GM12878 (cell line): Measurements from ENCODE around the gene WWTR1. TPM values are rescaled to one million over a fixed set of nuclear protein-coding genes. Genes with fewer than 3 reads are reported as not detected.

Experiments
- ATAC-seq: fragments of 200-7000 bp; cut with Tn5 transposase; 3 replicates; pipeline ENCODE4 v1.9.1; 2020; ENCODE audit warnings: mild to moderate bottlenecking, moderate library complexity
- BruUV-seq: library from RNA; stranded (reverse); fragments of 400-500 nt; replicated peaks from 2 replicates; lab custom pipeline; 2021; lab: Mats Ljungman, UMichigan
- CTCF ChIA-PET: fragments of 300-600 bp; sonication (Branson Sonifier 250); formaldehyde crosslinking; extraction: SDS; loops from one replicate; lab custom pipeline; 2021; ENCODE audit warnings: inconsistent platforms; lab: Yijun Ruan, JAX
- POLR2A ChIA-PET: fragments of 350-600 bp; formaldehyde crosslinking; extraction: SDS; loops from one replicate; lab custom pipeline; 2021; ENCODE audit warnings: inconsistent platforms; lab: Charles Lee
- RAD21 ChIA-PET: fragments of 300-600 bp; sonication (Branson Sonifier 250); formaldehyde crosslinking; loops from one replicate; lab custom pipeline; 2023; ENCODE audit warnings: antibody characterized with exemption; ENCODE audit not compliant: unreplicated experiment; lab: Charles Lee
- SMC1A ChIA-PET: fragments of 300-600 bp; sonication (Branson Sonifier 250); formaldehyde crosslinking; loops from one replicate; lab custom pipeline; 2023; ENCODE audit not compliant: unreplicated experiment, uncharacterized antibody; lab: Charles Lee
- DNase-seq: peaks from one replicate; pipeline ENCODE4 v3.0.0-alpha.2; 2011; ENCODE audit warnings: low read depth, low spot score
- FAIRE-seq: peaks from 3 replicates; lab custom pipeline; 2011; peaks lifted over from hg19 to GRCh38; lab: Jason Lieb, UNC
- H2AFZ ChIP-seq: 2 replicates; pipeline ENCODE4 v1.6.0; 2011; ENCODE audit warnings: low read depth, low read length, control low read depth; ENCODE audit not compliant: control insufficient read depth
- H3K27ac ChIP-seq: 2 replicates; pipeline ENCODE4 v1.5.1; 2011; ENCODE audit warnings: control low read depth; ENCODE audit not compliant: control insufficient read depth, insufficient read depth
- H3K27me3 ChIP-seq, 2 experiments: replicated peaks in 1 of 2; 2 replicates each; pipeline versions ENCODE4 v1.6.0 to v1.6.1; 2011; ENCODE audit warnings: low read length in 1 of 2; ENCODE audit not compliant: control insufficient read depth in 2 of 2, insufficient read depth in 2 of 2
- H3K36me3 ChIP-seq, 2 experiments: 2 replicates each; pipeline ENCODE4 v1.5.1; 2011; ENCODE audit warnings: low read length in 1 of 2; ENCODE audit not compliant: control insufficient read depth in 2 of 2, insufficient read depth in 2 of 2
- H3K4me1 ChIP-seq: 2 replicates; pipeline ENCODE4 v1.6.1; 2011; ENCODE audit warnings: mild to moderate bottlenecking, low read length, moderate library complexity, mixed read lengths; ENCODE audit not compliant: control insufficient read depth, insufficient read depth
- H3K4me2 ChIP-seq: 2 replicates; pipeline ENCODE4 v1.6.0; 2011; ENCODE audit warnings: control low read depth; ENCODE audit not compliant: control insufficient read depth, insufficient read depth
- H3K4me3 ChIP-seq: fragments of 200-600 bp; sonication (generic); 2 replicates; pipeline ENCODE4 v1.5.1; 2016
- H3K79me2 ChIP-seq: 2 replicates; pipeline ENCODE4 v1.6.0; 2011; ENCODE audit warnings: low read length; ENCODE audit not compliant: control insufficient read depth, insufficient read depth
- H3K9ac ChIP-seq: 2 replicates; pipeline ENCODE4 v1.8.0; 2011; ENCODE audit warnings: low read length, control low read depth, mixed read lengths; ENCODE audit not compliant: control insufficient read depth, insufficient read depth
- H3K9me3 ChIP-seq: replicated peaks from 3 replicates; pipeline ENCODE4 v1.5.1; 2011; ENCODE audit warnings: mild to moderate bottlenecking, low read length; ENCODE audit not compliant: control insufficient read depth, insufficient read depth
- H4K20me1 ChIP-seq: 2 replicates; pipeline ENCODE4 v1.6.0; 2011; ENCODE audit not compliant: control insufficient read depth, insufficient read depth
- FOXK2 ChIP-seq: fragments of 450-650 bp; IDR thresholded peaks from 2 replicates; pipeline ENCODE4 v1.6.1; 2017; ENCODE audit warnings: mild to moderate bottlenecking, moderate library complexity
- GABPA ChIP-seq: IDR thresholded peaks from 2 replicates; pipeline ENCODE4 v1.6.1; 2014; ENCODE audit warnings: antibody characterized with exemption, low read depth, mild to moderate bottlenecking, inconsistent platforms
- HDGF ChIP-seq: fragments of 450-650 bp; IDR thresholded peaks from 2 replicates; pipeline ENCODE4 v1.6.1; 2016; ENCODE audit warnings: antibody characterized with exemption
- KAT2A ChIP-seq: conservative IDR thresholded peaks from 2 replicates; pipeline ENCODE4 v1.6.1; 2011; ENCODE audit warnings: low read depth, low read length; ENCODE audit not compliant: control insufficient read depth
- MYC ChIP-seq: IDR thresholded peaks from 2 replicates; pipeline ENCODE4 v1.6.1; 2011; ENCODE audit warnings: mild to moderate bottlenecking, low read length, moderate library complexity, inconsistent platforms; ENCODE audit not compliant: insufficient read depth, insufficient replicate concordance, insufficient read length, severe bottlenecking
- NBN ChIP-seq: fragments of 450-650 bp; IDR thresholded peaks from 2 replicates; pipeline ENCODE4 v1.6.1; 2016
- SMAD1 ChIP-seq: fragments of 450-650 bp; IDR thresholded peaks from 2 replicates; pipeline ENCODE4 v1.6.1; 2018; ENCODE audit warnings: mild to moderate bottlenecking, low read depth; ENCODE audit not compliant: partially characterized antibody
- SMARCA5 ChIP-seq: fragments of 450-650 bp; IDR thresholded peaks from 2 replicates; pipeline ENCODE4 v1.6.1; 2017; ENCODE audit warnings: mild to moderate bottlenecking
- SPI1 ChIP-seq: IDR thresholded peaks from 2 replicates; pipeline ENCODE4 v1.6.1; 2011; ENCODE audit warnings: low read depth, mild to moderate bottlenecking, low read length, moderate library complexity, borderline replicate concordance; ENCODE audit not compliant: insufficient read depth
- USF1 ChIP-seq: IDR thresholded peaks from 2 replicates; pipeline ENCODE4 v1.6.1; 2011; ENCODE audit warnings: borderline replicate concordance, low read depth, mild to moderate bottlenecking, moderate library complexity, mixed read lengths, low read length; ENCODE audit not compliant: insufficient read depth; ENCODE audit errors: extremely low read length
- YY1 ChIP-seq: IDR thresholded peaks from 2 replicates; pipeline ENCODE4 v1.6.1; 2011; ENCODE audit warnings: low read depth, mild to moderate bottlenecking, low read length
- ZBTB11 ChIP-seq: fragments of 450-650 bp; formaldehyde crosslinking; IDR thresholded peaks from 2 replicates; pipeline ENCODE4 v1.5.0; 2022; ENCODE audit warnings: mild to moderate bottlenecking, missing genetic modification characterization
- ZNF217 ChIP-seq: fragments of 450-650 bp; IDR thresholded peaks from 2 replicates; pipeline ENCODE4 v1.6.1; 2017; ENCODE audit warnings: antibody characterized with exemption, mild to moderate bottlenecking
- WGBS: methylation state at CpG from one replicate; pipeline ENCODE4 v1.1.6; 2016; ENCODE audit warnings: low lambda C conversion rate; ENCODE audit not compliant: insufficient replicate concordance, insufficient coverage; ENCODE audit errors: missing lambda C conversion rate; 5-methylcytosine and 5-hydroxymethylcytosine counted together
- in situ Hi-C: fragments of 300-500 bp; cut with MboI; formaldehyde crosslinking; loops from 9 replicates; pipeline ENCODE4 v1.14.3; 2018; ENCODE audit warnings: mixed read lengths
- intact Hi-C: fragments of 100-400 bp; cut with micrococcal nuclease; formaldehyde crosslinking; loops from one replicate; pipeline ENCODE4 v1.14.2; 2022; ENCODE audit not compliant: unreplicated experiment
- polyA plus RNA-seq, 11 experiments: library from polyadenylated mRNA; depleted of rRNA in 4 of 11; unstranded in 6 of 11; stranded (reverse) in 5 of 11; fragments of >200 nt; fragmentation: Nextera tagmentation in 4 of 11; fragmentation: Illumina TruSeq in 1 of 11; extraction: Ambion mirVana in 4 of 11; extraction: Trizol in 1 of 11; gene quantifications; 1 replicate in 1 of 11; 2 replicates in 10 of 11; pipeline versions ENCODE4 v1.2.1 to v1.2.3, GENCODE V29; 2011 to 2016; ENCODE audit warnings: inconsistent platforms in 2 of 11, missing spikeins in 2 of 11, low read depth in 1 of 11
- total RNA-seq, 4 experiments: library from RNA; depleted of rRNA in 3 of 4; stranded (reverse); fragments of >200 nt in 3 of 4; fragmentation: Illumina TruSeq in 1 of 4; extraction: Trizol in 1 of 4; gene quantifications; 2 replicates each; pipeline versions ENCODE4 v1.2.1 to v1.2.3, GENCODE V29; 2013 to 2021

The WWTR1 gene
- total and polyA plus RNA-seq, 10 of the 15 experiments (the other 5 are each of a cell fraction or from before 2014, with no cell fraction given), result 2.5 to 18.5 (median 5.8) TPM

- Histone ChIP-seq H3K36me3 (no peaks in the 10 kb centered on the region), H3K4me3 (no peak overlapping the region), H3K27me3 (no peaks in the 10 kb centered on the region), H2AFZ (no peak overlapping the region), H3K9ac (no peak overlapping the region)
- CTCF ChIA-PET, result interaction anchor here (1.7 to 1.9 kb wide), 3 partner anchors 10 to 267 kb away, joined by 5 to 11 read pairs (median 8); no protein-coding TSS in a partner anchor
- POLR2A ChIA-PET, result interaction anchor here (0.6 kb wide), 1 partner anchor 270 kb away, joined by 4 read pairs; no protein-coding TSS in a partner anchor
- intact Hi-C loops, result no loop called here
- no peak for DNase-seq
- no peak for FAIRE-seq
- no peak for TF ChIP-seq SPI1
- no peak for TF ChIP-seq HDGF
- TF ChIP-seq NBN, result no peak
- no peak for TF ChIP-seq KAT2A
- no peak for TF ChIP-seq FOXK2
- no peak for TF ChIP-seq YY1
- TF ChIP-seq, all 136 proteins: peak for 0
- no peak overlapping the region for H3K4me2 ChIP-seq
- no peaks in the 10 kb centered on the region for H3K79me2 ChIP-seq
- BruUV-seq, result no TSS peak
- 60% methylated on average over 3 of the region's 3 CpGs for WGBS
- no peak for ATAC-seq
- no peaks in the 10 kb centered on the region for H3K4me1 ChIP-seq
- in situ Hi-C loops, result no loop called here
- H3K27ac ChIP-seq, result no peak overlapping the region
- no peaks in the 10 kb centered on the region for H4K20me1 ChIP-seq
- ChIA-PET SMC1A (interaction anchor here (0.6 to 3.0 kb wide), 5 partner anchors 8 to 187 kb away, joined by 3 to 13 read pairs (median 5); no protein-coding TSS in a partner anchor), RAD21 (interaction anchor here (0.8 to 1.0 kb wide), 2 partner anchors 10 to 28 kb away, joined by 3 to 4 read pairs; no protein-coding TSS in a partner anchor)
- H3K9me3 ChIP-seq, result no peaks in the 10 kb centered on the region
Observed at GRCh38 chr3:149541091-149541491, 116.7 kb downstream of the WWTR1 start.

- intact Hi-C loops, result no loop called here
- Histone ChIP-seq H3K79me2 (no peaks in the 10 kb centered on the region), H3K9me3 (no peaks in the 10 kb centered on the region), H3K4me1 (no peaks in the 10 kb centered on the region), H4K20me1 (no peaks in the 10 kb centered on the region), H3K36me3 (no peaks in the 10 kb centered on the region), H3K4me2 (no peak overlapping the region), H3K27me3 (no peaks in the 10 kb centered on the region), H3K9ac (no peak overlapping the region), H3K27ac (no peak overlapping the region), H2AFZ (no peak overlapping the region), H3K4me3 (no peak overlapping the region)
- WGBS, result 100% methylated on average over 1 of the region's 1 CpG
- no peak for ATAC-seq
- FAIRE-seq, result no peak
- ChIA-PET SMC1A (interaction anchor here (1.6 kb wide), 1 partner anchor 30 kb away, joined by 5 read pairs; no protein-coding TSS in a partner anchor), POLR2A (interaction anchor here (0.6 kb wide), 1 partner anchor 211 kb away, joined by 4 read pairs; no protein-coding TSS in a partner anchor), RAD21 (no interaction called here), CTCF (no interaction called here)
- DNase-seq, result no peak
- no TSS peak for BruUV-seq
- in situ Hi-C loops, result no loop called here
- no peak for TF ChIP-seq ZBTB11 (CRISPR knock-in tag)
- TF ChIP-seq USF1, result no peak
- no peak for TF ChIP-seq HDGF
- no peak for TF ChIP-seq ZNF217
- no peak for TF ChIP-seq SMAD1
- TF ChIP-seq SMARCA5, result no peak
- no peak for TF ChIP-seq GABPA
- no peak for TF ChIP-seq MYC
Observed at GRCh38 chr3:149538371-149538770, 119.5 kb downstream of the WWTR1 start.
